ENCODE data around the gene LMAN2L.

Gene LMAN2L

GRCh38 chr2:96702098-96702785 is 37.6 kb downstream of the LMAN2L start:
- DNase-seq = no peak

- DNase-seq = no peak
These were observed 38.2 kb downstream of the LMAN2L start for GRCh38 chr2:96701636-96702035.

- no peak for DNase-seq
These were observed 39.8 kb downstream of the LMAN2L start for GRCh38 chr2:96700086-96700485.

GRCh38 chr2:96699621-96700020 is 40.2 kb downstream of the LMAN2L start:
- no peak for DNase-seq

GRCh38 chr2:96699021-96699420 is 40.8 kb downstream of the LMAN2L start:
- no peak for DNase-seq

GRCh38 chr2:96698221-96698861 is 41.5 kb downstream of the LMAN2L start:
- no peak for DNase-seq

- no peak for DNase-seq
These were observed 42.4 kb downstream of the LMAN2L start for GRCh38 chr2:96697476-96697875.

- no peak for DNase-seq
These were observed 44.3 kb downstream of the LMAN2L start for GRCh38 chr2:96695602-96696001.

GRCh38 chr2:96694816-96695455 is 44.9 kb downstream of the LMAN2L start:
- DNase-seq = no peak

- no peak for DNase-seq
These were observed 45.6 kb downstream of the LMAN2L start for GRCh38 chr2:96694279-96694678.

- DNase-seq = no peak
These were observed 46.3 kb downstream of the LMAN2L start for GRCh38 chr2:96693286-96694200.

- no peak for DNase-seq
These were observed 47.5 kb downstream of the LMAN2L start for GRCh38 chr2:96692094-96692971.

- DNase-seq = no peak
These were observed 48.7 kb downstream of the LMAN2L start for GRCh38 chr2:96691022-96691612.

GRCh38 chr2:96690306-96691021 is 49.4 kb downstream of the LMAN2L start:
- DNase-seq = no peak

- DNase-seq = no peak
These were observed 50.4 kb downstream of the LMAN2L start for GRCh38 chr2:96689431-96689991.

GRCh38 chr2:96688649-96689430 is 51.0 kb downstream of the LMAN2L start:
- no peak for DNase-seq

GRCh38 chr2:96687711-96688640 is 51.9 kb downstream of the LMAN2L start:
- no peak for DNase-seq

GRCh38 chr2:96687266-96687665 is 52.6 kb downstream of the LMAN2L start:
- DNase-seq = no peak

All from NCI-H1092 (cell line).